ENCODE measurements around the gene PDCL2. TPM values are rescaled to one million over a fixed set of nuclear protein-coding genes. Genes with fewer than 3 reads are reported as not detected.

PDCL2 gene
- total RNA-seq, 2 donors from 2014 or later: not detected

DNA sequence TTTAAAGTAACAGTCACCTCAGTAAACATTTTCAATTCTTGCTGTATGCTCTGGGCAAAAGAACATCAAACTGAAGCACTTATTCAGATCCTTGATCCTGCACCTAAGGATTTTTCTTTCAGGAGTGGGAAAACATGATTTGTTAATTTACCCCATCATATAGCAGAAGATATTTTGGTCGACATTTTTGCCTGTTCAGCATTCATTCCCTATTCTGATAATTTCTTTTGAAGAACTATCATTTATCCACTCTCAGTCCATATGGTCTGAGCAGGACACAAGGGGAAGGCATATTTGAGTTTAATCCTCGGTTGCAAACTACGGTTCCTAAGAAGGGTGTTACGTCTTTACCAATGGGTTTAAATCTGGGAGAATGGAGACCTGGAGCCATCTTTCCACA, 44.1 kb downstream of the PDCL2 start:
- intact Hi-C loops (cut with DNase I): no loop called here

DNA sequence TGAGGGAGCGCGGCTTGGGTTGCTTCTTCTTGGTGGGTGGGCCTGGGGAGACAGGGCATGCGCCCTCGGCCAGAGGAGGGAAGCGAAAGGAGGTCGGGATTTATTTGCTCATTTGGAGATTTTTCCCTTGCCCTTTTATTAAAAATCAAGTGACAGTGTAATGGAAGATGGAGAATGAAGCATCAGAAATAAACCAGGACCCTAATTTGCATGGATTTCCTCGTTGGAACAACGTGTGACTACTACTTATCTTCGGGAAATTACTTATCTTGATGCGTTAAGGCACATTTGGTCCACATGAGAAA, 44.6 kb downstream of the PDCL2 start:
- no peak for TF ChIP-seq POLR2A (IDR thresholded peaks at IDR 0.05)
- TF ChIP-seq, protein P1, sequence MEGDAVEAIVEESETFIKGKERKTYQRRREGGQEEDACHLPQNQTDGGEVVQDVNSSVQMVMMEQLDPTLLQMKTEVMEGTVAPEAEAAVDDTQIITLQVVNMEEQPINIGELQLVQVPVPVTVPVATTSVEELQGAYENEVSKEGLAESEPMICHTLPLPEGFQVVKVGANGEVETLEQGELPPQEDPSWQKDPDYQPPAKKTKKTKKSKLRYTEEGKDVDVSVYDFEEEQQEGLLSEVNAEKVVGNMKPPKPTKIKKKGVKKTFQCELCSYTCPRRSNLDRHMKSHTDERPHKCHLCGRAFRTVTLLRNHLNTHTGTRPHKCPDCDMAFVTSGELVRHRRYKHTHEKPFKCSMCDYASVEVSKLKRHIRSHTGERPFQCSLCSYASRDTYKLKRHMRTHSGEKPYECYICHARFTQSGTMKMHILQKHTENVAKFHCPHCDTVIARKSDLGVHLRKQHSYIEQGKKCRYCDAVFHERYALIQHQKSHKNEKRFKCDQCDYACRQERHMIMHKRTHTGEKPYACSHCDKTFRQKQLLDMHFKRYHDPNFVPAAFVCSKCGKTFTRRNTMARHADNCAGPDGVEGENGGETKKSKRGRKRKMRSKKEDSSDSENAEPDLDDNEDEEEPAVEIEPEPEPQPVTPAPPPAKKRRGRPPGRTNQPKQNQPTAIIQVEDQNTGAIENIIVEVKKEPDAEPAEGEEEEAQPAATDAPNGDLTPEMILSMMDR (IDR thresholded peaks at IDR 0.05): no peak
- Histone ChIP-seq H3K27ac (peak overlapping the region; percentile 95 to 99 (median 97)), H3K4me1 (peaks cover 13% of the 10 kb centered on the region), H3K9me3 (no peaks in the 10 kb centered on the region), H3K4me3 (peak overlapping the region; percentile 80 to 92), H3K27me3 (no peaks in the 10 kb centered on the region), H3K36me3 (replicated peaks in 1 of 2; ENCODE audit: insufficient read depth in 1 of 2, low read depth in 2 of 2) (no peaks in the 10 kb centered on the region)
- ATAC-seq: no peak
- DNase-seq: no peak
- intact Hi-C loops (cut with DNase I): no loop called here
- 0 to 1% methylated on average over 10 of the region's 10 CpGs for WGBS, 2 donors

More for the DNA sequence above, 44.1 kb downstream of the PDCL2 start:
- Histone ChIP-seq H3K27ac (peak overlapping the region in 1 of 4 donors; percentile 99), H3K27me3 (no peaks in the 10 kb centered on the region), H3K4me1 (peaks cover 13% of the 10 kb centered on the region), H3K36me3 (replicated peaks in 1 of 2; ENCODE audit: insufficient read depth in 1 of 2, low read depth in 2 of 2) (no peaks in the 10 kb centered on the region), H3K4me3 (peak overlapping the region in 1 of 2 donors; percentile 80), H3K9me3 (no peaks in the 10 kb centered on the region)
- DNase-seq (no peak), ATAC-seq (no peak)
- TF ChIP-seq, protein P1 (IDR thresholded peaks at IDR 0.05): no peak
- no peak for TF ChIP-seq POLR2A (IDR thresholded peaks at IDR 0.05)
- WGBS, 2 donors: 56 to 76% methylated on average over 4 of the region's 4 CpGs

DNA sequence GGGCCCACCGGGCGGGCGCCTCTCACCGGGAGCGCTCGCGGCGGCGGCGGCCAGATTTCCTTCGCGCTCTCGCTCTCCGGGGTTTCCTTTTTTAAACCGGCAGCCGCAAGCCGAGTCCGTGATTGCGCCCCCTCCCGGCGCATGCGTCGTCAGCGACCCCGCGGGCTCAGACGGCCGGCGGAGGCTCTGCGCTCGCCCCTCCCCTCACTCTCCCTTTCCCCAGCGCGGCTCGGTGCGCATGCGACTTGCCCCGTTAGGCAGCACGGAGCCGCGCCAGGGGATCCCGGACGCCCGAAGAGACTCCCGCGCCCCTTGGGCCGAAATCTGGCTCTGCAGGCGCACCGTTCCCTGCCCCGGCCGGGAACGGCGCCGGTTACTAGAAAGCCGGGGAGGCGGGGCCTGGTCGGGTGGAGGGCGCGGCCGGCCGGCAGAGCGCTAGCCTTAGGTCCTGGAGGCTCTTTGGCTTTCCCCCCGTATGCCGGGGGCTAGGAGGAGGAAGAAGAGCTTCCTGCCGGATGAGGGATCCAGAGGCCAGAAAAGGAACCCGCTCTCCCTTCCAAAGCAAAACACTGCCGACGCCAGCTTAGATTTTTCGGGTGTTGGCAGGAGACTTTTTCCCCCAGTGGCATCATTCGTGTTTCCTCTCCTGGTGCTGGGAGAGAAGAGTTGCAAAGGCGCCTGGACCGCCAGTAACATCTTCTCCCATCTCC, 45.1 kb downstream of the PDCL2 start, which contains the start of gene CLOCK:
TSS of gene CLOCK (minus strand) at position 154 of the 710 bp plus-strand sequence. CDS start 64,124 bp downstream, outside the sequence.
- no peaks in the 10 kb centered on the region for H3K9me3 ChIP-seq
- ATAC-seq (peak; percentile 84), DNase-seq (peak; percentile 86 to 91 (median 88))
- no peaks in the 10 kb centered on the region for H3K27me3 ChIP-seq
- H3K27ac ChIP-seq: peak within 1 kb of the TSS; percentile 95 to 99 (median 97)
- H3K36me3 ChIP-seq (replicated peaks in 1 of 2; ENCODE audit: insufficient read depth in 1 of 2, low read depth in 2 of 2): no peaks in the 10 kb centered on the region
- TF ChIP-seq, protein P1 (IDR thresholded peaks at IDR 0.05): peak; percentile 12 to 72 (median 68)
- TF ChIP-seq POLR2A (IDR thresholded peaks at IDR 0.05): peak; percentile 54 to 74 (median 73)
- peaks cover 13% of the 10 kb centered on the region for H3K4me1 ChIP-seq
- peak within 1 kb of the TSS; percentile 80 to 92 for H3K4me3 ChIP-seq
- 0% methylated on average over 18 to 53 of the region's 71 CpGs for WGBS, 2 donors
- intact Hi-C loops (cut with DNase I): no loop called here

DNA sequence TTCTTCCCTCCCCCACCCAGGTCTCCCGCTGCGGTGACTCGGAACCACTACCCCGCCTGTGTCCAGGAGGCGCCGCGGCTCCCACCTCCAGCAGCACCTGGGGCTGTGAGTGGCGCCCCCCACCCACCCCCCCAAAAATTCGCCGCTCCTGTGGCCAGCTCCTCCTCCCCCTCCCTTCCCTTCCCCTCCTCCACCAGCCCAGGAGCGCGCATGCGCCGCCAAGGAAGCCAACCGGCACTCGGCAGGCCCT, 45.6 kb downstream of the PDCL2 start:
- peak overlapping the region; percentile 80 to 92 for H3K4me3 ChIP-seq
- WGBS, 2 donors: 1% methylated on average over 15 of the region's 16 CpGs; no CpG with 5 or more reads in 1 of the 2 donors
- TF ChIP-seq POLR2A (IDR thresholded peaks at IDR 0.05): no peak
- TF ChIP-seq, protein P1 (IDR thresholded peaks at IDR 0.05): no peak
- intact Hi-C loops (cut with DNase I): no loop called here
- ATAC-seq (peak; percentile 79), DNase-seq (peak in 1 of 4 donors; percentile 85)
- no peaks in the 10 kb centered on the region for H3K27me3 ChIP-seq
- H3K9me3 ChIP-seq: no peaks in the 10 kb centered on the region
- H3K27ac ChIP-seq: peak overlapping the region; percentile 95 to 99 (median 97)
- no peaks in the 10 kb centered on the region for H3K36me3 ChIP-seq (replicated peaks in 1 of 2; ENCODE audit: insufficient read depth in 1 of 2, low read depth in 2 of 2)
- H3K4me1 ChIP-seq: peaks cover 13% of the 10 kb centered on the region

All from body of pancreas (tissue), 4 donors.